PFSK-1 (cell line): ENCODE data around the gene LMO2.

Source experiments
- FOXP2 ChIP-seq: optimal IDR thresholded peaks from 2 replicates; pipeline ENCODE3; 2011; ENCODE audit warnings: borderline replicate concordance, control low read depth, inconsistent platforms; ENCODE audit not compliant: insufficient read depth; ENCODE audit errors: extremely low read length, extremely low read depth
- POLR2AphosphoS5 ChIP-seq: IDR thresholded peaks from 2 replicates; pipeline ENCODE4 v1.6.1; 2012; ENCODE audit warnings: low read depth, mild to moderate bottlenecking, control low read depth, low read length, moderate library complexity
- REST ChIP-seq, 2 experiments: IDR thresholded peaks; 2 replicates each; pipeline versions ENCODE4 v1.6.1 to v1.8.0; 2011 to 2012; ENCODE audit warnings: low read depth in 2 of 2, low read length in 2 of 2, control low read depth in 1 of 2, inconsistent platforms in 1 of 2, mild to moderate bottlenecking in 1 of 2, moderate library complexity in 1 of 2; ENCODE audit not compliant: insufficient read depth in 1 of 2
- SIN3A ChIP-seq: IDR thresholded peaks from 2 replicates; pipeline ENCODE4 v1.6.1; 2012; ENCODE audit warnings: mild to moderate bottlenecking, low read length, moderate library complexity, borderline replicate concordance; ENCODE audit not compliant: insufficient read depth
- TAF1 ChIP-seq: IDR thresholded peaks from 2 replicates; pipeline ENCODE4 v1.6.1; 2012; ENCODE audit warnings: low read length, control low read depth, borderline replicate concordance; ENCODE audit not compliant: insufficient read depth

Gene LMO2

GRCh38 chr11:33897761-33898375 is 6.0 kb upstream of the LMO2 start:
- no peak for TF ChIP-seq SIN3A
- no peak for TF ChIP-seq FOXP2
- TF ChIP-seq POLR2AphosphoS5: no peak
- TF ChIP-seq TAF1: no peak
- no peak for TF ChIP-seq REST (IDR thresholded peaks at IDR 0.05; ENCODE audit: insufficient read depth in 1 of 2, low read depth in 2 of 2, low read length in 2 of 2)

- no peak for TF ChIP-seq TAF1
Measured at GRCh38 chr11:33896911-33897310, 5.0 kb upstream of the LMO2 start.

GRCh38 chr11:33895752-33896137 is 3.9 kb upstream of the LMO2 start:
- TF ChIP-seq POLR2AphosphoS5 (no peak), REST (IDR thresholded peaks at IDR 0.05; ENCODE audit: insufficient read depth in 1 of 2, low read depth in 2 of 2, low read length in 2 of 2) (no peak), FOXP2 (no peak)

- TF ChIP-seq POLR2AphosphoS5: no peak
- TF ChIP-seq FOXP2: no peak
- TF ChIP-seq SIN3A: no peak
- no peak for TF ChIP-seq REST (IDR thresholded peaks at IDR 0.05; ENCODE audit: insufficient read depth in 1 of 2, low read depth in 2 of 2, low read length in 2 of 2)
- no peak for TF ChIP-seq TAF1
Measured at GRCh38 chr11:33894398-33894746, 2.5 kb upstream of the LMO2 start.

- TF ChIP-seq FOXP2 (no peak), SIN3A (no peak), POLR2AphosphoS5 (no peak), REST (IDR thresholded peaks at IDR 0.05; ENCODE audit: insufficient read depth in 1 of 2, low read depth in 2 of 2, low read length in 2 of 2) (no peak), TAF1 (no peak)
Measured at GRCh38 chr11:33893711-33894397, 2.0 kb upstream of the LMO2 start.
